HepG2 (cell line): ENCODE measurements around the gene CLTA. TPM values are rescaled to one million over a fixed set of nuclear protein-coding genes. Genes with fewer than 3 reads are reported as not detected.

Experiments
- ATAC-seq: fragments of 200-7000 bp; cut with Tn5 transposase; 3 replicates; pipeline ENCODE4 v1.9.1; 2020; ENCODE audit warnings: mild to moderate bottlenecking, moderate library complexity
- BruUV-seq: library from RNA; stranded (reverse); fragments of 400-500 nt; replicated peaks from 2 replicates; lab custom pipeline; 2021; lab: Mats Ljungman, UMichigan
- CTCF ChIA-PET: fragments of 300-600 bp; formaldehyde crosslinking; extraction: SDS; loops from one replicate; lab custom pipeline; 2021; ENCODE audit warnings: low total read pairs, inconsistent platforms, low intra/inter-chr PET ratio; lab: Yijun Ruan, JAX
- POLR2A ChIA-PET: fragments of 350-600 bp; sonication (Branson Sonifier 250); formaldehyde crosslinking; loops from one replicate; lab custom pipeline; 2020; ENCODE audit warnings: antibody characterized with exemption, inconsistent platforms; lab: Yijun Ruan, JAX
- DNase-seq: peaks from one replicate; pipeline ENCODE4 v3.0.0-alpha.2; 2015; ENCODE audit warnings: low spot score
- FAIRE-seq: peaks from 3 replicates; lab custom pipeline; 2011; peaks lifted over from hg19 to GRCh38; lab: Jason Lieb, UNC
- H2AFZ ChIP-seq: one replicate; pipeline ENCODE4 v1.6.1; 2011; ENCODE audit warnings: low read length, inconsistent platforms
- H3K27ac ChIP-seq: fragments of 300-600 bp; 3 replicates; pipeline ENCODE4 v1.8.0; 2011; ENCODE audit warnings: mixed run types, mild to moderate bottlenecking, mixed read lengths, low read length, inconsistent platforms; ENCODE audit not compliant: insufficient read depth; ENCODE audit errors: extremely low read length
- H3K27me3 ChIP-seq, 2 experiments: fragments of 200-600 bp in 1 of 2; 2 replicates in 1 of 2; 3 replicates in 1 of 2; pipeline versions ENCODE4 v1.6.0 to v1.8.0; 2011; ENCODE audit warnings: low read length in 2 of 2, mild to moderate bottlenecking in 2 of 2, moderate library complexity in 2 of 2, inconsistent platforms in 1 of 2; ENCODE audit not compliant: insufficient read depth in 2 of 2, control insufficient read depth in 1 of 2
- H3K36me3 ChIP-seq, 2 experiments: fragments of 200-600 bp in 1 of 2; replicated peaks in 1 of 2; 2 replicates in 1 of 2; 3 replicates in 1 of 2; pipeline versions ENCODE4 v1.5.1 to v1.8.0; 2011; ENCODE audit warnings: low read length in 2 of 2, inconsistent platforms in 1 of 2; ENCODE audit not compliant: insufficient read depth in 2 of 2, control insufficient read depth in 1 of 2
- H3K4me1 ChIP-seq: 2 replicates; pipeline ENCODE4 v1.5.1; 2012; ENCODE audit warnings: low read length, inconsistent platforms; ENCODE audit not compliant: insufficient read depth
- H3K4me2 ChIP-seq: 2 replicates; pipeline ENCODE4 v1.6.0; 2011; ENCODE audit warnings: low read depth, low read length, inconsistent platforms
- H3K4me3 ChIP-seq, 3 experiments: fragments of 200-600 bp in 1 of 3; sonication (generic), shearing (Covaris generic) in 1 of 3; replicated peaks in 1 of 3; 2 replicates each; pipeline ENCODE4 v1.5.1; 2011 to 2016; ENCODE audit warnings: low read length in 3 of 3, inconsistent platforms in 2 of 3, low read depth in 2 of 3, mild to moderate bottlenecking in 2 of 3, control low read depth in 1 of 3, mixed read lengths in 1 of 3; ENCODE audit not compliant: insufficient read depth in 1 of 3
- H3K79me2 ChIP-seq: one replicate; pipeline ENCODE4 v1.6.1; 2011; ENCODE audit warnings: low read length, inconsistent platforms; ENCODE audit not compliant: insufficient read depth
- H3K9ac ChIP-seq: 2 replicates; pipeline ENCODE4 v1.6.0; 2011; ENCODE audit warnings: mild to moderate bottlenecking, low read depth, low read length, inconsistent platforms; ENCODE audit not compliant: insufficient read depth
- H3K9me3 ChIP-seq: 2 replicates; pipeline ENCODE4 v1.5.1; 2012; ENCODE audit warnings: mild to moderate bottlenecking, low read length
- H4K20me1 ChIP-seq: 2 replicates; pipeline ENCODE4 v1.6.0; 2011; ENCODE audit warnings: inconsistent platforms, mild to moderate bottlenecking, low read length, moderate library complexity; ENCODE audit not compliant: insufficient read depth
- CBX2 ChIP-seq, 2 experiments: fragments of 200-600 bp in 1 of 2; sonication (generic); formaldehyde crosslinking in 1 of 2; IDR thresholded peaks; 2 replicates each; pipeline versions ENCODE4 v1.7.0 to v1.8.1; 2018 to 2022; ENCODE audit warnings: low read depth in 2 of 2, low read length in 1 of 2, mild to moderate bottlenecking in 1 of 2, missing genetic modification reagents in 1 of 2
- HMG20A ChIP-seq: IDR thresholded peaks from 2 replicates; pipeline ENCODE4 v1.6.1; 2016; ENCODE audit warnings: borderline replicate concordance
- MAFF ChIP-seq: IDR thresholded peaks from 2 replicates; pipeline ENCODE4 v1.6.1; 2011; ENCODE audit warnings: low read depth, low read length, improper control_type of control experiment
- MAFK ChIP-seq, 2 experiments: IDR thresholded peaks in 1 of 2; conservative IDR thresholded peaks in 1 of 2; 2 replicates each; pipeline ENCODE4 v1.6.1; 2011; ENCODE audit warnings: improper control_type of control experiment in 2 of 2, low read length in 2 of 2
- ONECUT2 ChIP-seq: sonication (generic); formaldehyde crosslinking; IDR thresholded peaks from 2 replicates; pipeline ENCODE4 v1.4.0; 2020; ENCODE audit warnings: missing genetic modification reagents
- POLR2AphosphoS5 ChIP-seq: IDR thresholded peaks from 2 replicates; pipeline ENCODE4 v1.6.1; 2012; ENCODE audit warnings: low read depth, low read length
- REPIN1 ChIP-seq: sonication (generic); formaldehyde crosslinking; IDR thresholded peaks from 2 replicates; pipeline ENCODE4 v1.8.0; 2022; ENCODE audit warnings: missing genetic modification reagents, low read depth, mild to moderate bottlenecking, borderline replicate concordance
- ZNF570 ChIP-seq: sonication (generic); formaldehyde crosslinking; IDR thresholded peaks from 2 replicates; pipeline ENCODE4 v1.4.0; 2020; ENCODE audit warnings: mild to moderate bottlenecking, missing genetic modification reagents, borderline replicate concordance
- ZNF670 ChIP-seq: sonication (generic); formaldehyde crosslinking; IDR thresholded peaks from 2 replicates; pipeline ENCODE4 v1.8.0; 2022; ENCODE audit warnings: mild to moderate bottlenecking, missing genetic modification reagents, borderline replicate concordance
- ZNF784 ChIP-seq: sonication (generic); formaldehyde crosslinking; IDR thresholded peaks from 2 replicates; pipeline ENCODE4 v1.5.1; 2020; ENCODE audit warnings: missing genetic modification reagents, mild to moderate bottlenecking, borderline replicate concordance
- WGBS: methylation state at CpG from one replicate; pipeline ENCODE4 v1.1.6; 2017; ENCODE audit warnings: low lambda C conversion rate; 5-methylcytosine and 5-hydroxymethylcytosine counted together
- in situ Hi-C: cut with HindIII; loops from 2 replicates; pipeline ENCODE4 v1.10.0; 2017; ENCODE audit warnings: low pct_unique_long_range_greater_than_20kb; ENCODE audit not compliant: extremely low pct_ligation_motif_present
- intact Hi-C: fragments of 100-400 bp; cut with micrococcal nuclease; formaldehyde crosslinking; loops from one replicate; pipeline ENCODE4 v1.10.0; 2022; ENCODE audit not compliant: unreplicated experiment
- polyA plus RNA-seq, 8 experiments: library from polyadenylated mRNA; depleted of rRNA in 3 of 8; stranded (reverse) in 7 of 8; unstranded in 1 of 8; fragments of >200 nt; fragmentation: Illumina TruSeq in 4 of 8; extraction: Trizol in 4 of 8; gene quantifications; 2 replicates each; pipeline versions ENCODE4 v1.2.1 to v1.2.3, GENCODE V29; 2011 to 2016; ENCODE audit warnings: low read depth in 4 of 8, missing spikeins in 1 of 8, mixed read lengths in 1 of 8; ENCODE audit not compliant: insufficient read depth in 1 of 8
- total RNA-seq, 5 experiments: library from RNA; depleted of rRNA; stranded (reverse); fragments of >200 nt; fragmentation: Illumina TruSeq; extraction: Trizol; gene quantifications; 2 replicates each; pipeline ENCODE4 v1.2.3, GENCODE V29; 2016; ENCODE audit warnings: low read depth in 1 of 5
- TF ChIP-seq, protein P1 (sequence below): sonication (generic); formaldehyde crosslinking; IDR thresholded peaks from 2 replicates; pipeline ENCODE4 v1.5.1; 2020; ENCODE audit warnings: missing genetic modification reagents, mild to moderate bottlenecking, borderline replicate concordance

The CLTA gene
- total and polyA plus RNA-seq, 2 of the 13 experiments (the other 11 are each of a cell fraction or from before 2014, with no cell fraction given): 143 to 222 TPM

GRCh38 chr9:36193023-36193422, 2.3 kb downstream of the CLTA start:
- Histone ChIP-seq H3K27me3 (no peaks in the 10 kb centered on the region; a peak in 1 of 5 replicates), H3K4me3 (peak overlapping the region; percentile 8 to 86 (median 15); a peak in 2 of 6 replicates), H4K20me1 (peaks cover 14% of the 10 kb centered on the region), H3K27ac (no peak overlapping the region), H2AFZ (no peak overlapping the region), H3K4me2 (peak overlapping the region; percentile 96), H3K9ac (peak overlapping the region; percentile 19; the same call in 1 of the 2 replicates), H3K9me3 (no peaks in the 10 kb centered on the region), H3K36me3 (peaks cover 1 to 11% of the 10 kb centered on the region in 2 experiments; a peak in 2 of 5 replicates), H3K79me2 (peaks cover 40% of the 10 kb centered on the region), H3K4me1 (peaks cover 36% of the 10 kb centered on the region)
- intact Hi-C loops (no loop called here), in situ Hi-C loops (no loop called here)
- ChIA-PET CTCF (no interaction called here), POLR2A (interaction anchor here (5.3 kb wide), 1 partner anchor 13 kb away, joined by 62 read pairs; no protein-coding TSS in a partner anchor)
- WGBS: 80% methylated on average over 3 of the region's 3 CpGs
- FAIRE-seq (no peak), DNase-seq (no peak), ATAC-seq (no peak)
- no TSS peak for BruUV-seq
- peak; percentile 87 to 94 for TF ChIP-seq MAFK (conservative IDR thresholded peaks at IDR 0.05 in 1 of 2, IDR thresholded peaks at IDR 0.05 in 1 of 2; ENCODE audit: low read length in 2 of 2)
- no peak for TF ChIP-seq ZNF670 (CRISPR knock-in tag)
- TF ChIP-seq MAFF: peak; percentile 91
- no peak for TF ChIP-seq POLR2AphosphoS5
- no peak for TF ChIP-seq ZNF570 (CRISPR knock-in tag)

GRCh38 chr9:36194326-36195000, 3.7 kb downstream of the CLTA start:
- Histone ChIP-seq H2AFZ (no peak overlapping the region), H4K20me1 (peaks cover 14% of the 10 kb centered on the region), H3K9me3 (no peaks in the 10 kb centered on the region), H3K9ac (no peak overlapping the region), H3K27me3 (no peaks in the 10 kb centered on the region; a peak in 1 of 5 replicates), H3K4me3 (no peak overlapping the region), H3K4me2 (no peak overlapping the region; the same call in 1 of the 2 replicates), H3K79me2 (peaks cover 40% of the 10 kb centered on the region), H3K36me3 (peaks cover 4 to 14% of the 10 kb centered on the region in 2 experiments; a peak in 3 of 5 replicates), H3K4me1 (peaks cover 36% of the 10 kb centered on the region), H3K27ac (no peak overlapping the region)
- ChIA-PET POLR2A (interaction anchor here (5.3 kb wide), 1 partner anchor 12 kb away, joined by 62 read pairs; no protein-coding TSS in a partner anchor), CTCF (no interaction called here)
- WGBS: 91% methylated on average over 4 of the region's 4 CpGs
- intact Hi-C loops: no loop called here
- no peak for ATAC-seq
- FAIRE-seq: no peak
- no TSS peak for BruUV-seq
- in situ Hi-C loops: no loop called here
- no peak for DNase-seq
- no peak for TF ChIP-seq REPIN1 (CRISPR knock-in tag)
- TF ChIP-seq HMG20A (CRISPR knock-in tag): no peak
- TF ChIP-seq, protein P1, sequence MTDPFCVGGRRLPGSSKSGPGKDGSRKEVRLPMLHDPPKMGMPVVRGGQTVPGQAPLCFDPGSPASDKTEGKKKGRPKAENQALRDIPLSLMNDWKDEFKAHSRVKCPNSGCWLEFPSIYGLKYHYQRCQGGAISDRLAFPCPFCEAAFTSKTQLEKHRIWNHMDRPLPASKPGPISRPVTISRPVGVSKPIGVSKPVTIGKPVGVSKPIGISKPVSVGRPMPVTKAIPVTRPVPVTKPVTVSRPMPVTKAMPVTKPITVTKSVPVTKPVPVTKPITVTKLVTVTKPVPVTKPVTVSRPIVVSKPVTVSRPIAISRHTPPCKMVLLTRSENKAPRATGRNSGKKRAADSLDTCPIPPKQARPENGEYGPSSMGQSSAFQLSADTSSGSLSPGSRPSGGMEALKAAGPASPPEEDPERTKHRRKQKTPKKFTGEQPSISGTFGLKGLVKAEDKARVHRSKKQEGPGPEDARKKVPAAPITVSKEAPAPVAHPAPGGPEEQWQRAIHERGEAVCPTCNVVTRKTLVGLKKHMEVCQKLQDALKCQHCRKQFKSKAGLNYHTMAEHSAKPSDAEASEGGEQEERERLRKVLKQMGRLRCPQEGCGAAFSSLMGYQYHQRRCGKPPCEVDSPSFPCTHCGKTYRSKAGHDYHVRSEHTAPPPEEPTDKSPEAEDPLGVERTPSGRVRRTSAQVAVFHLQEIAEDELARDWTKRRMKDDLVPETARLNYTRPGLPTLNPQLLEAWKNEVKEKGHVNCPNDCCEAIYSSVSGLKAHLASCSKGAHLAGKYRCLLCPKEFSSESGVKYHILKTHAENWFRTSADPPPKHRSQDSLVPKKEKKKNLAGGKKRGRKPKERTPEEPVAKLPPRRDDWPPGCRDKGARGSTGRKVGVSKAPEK (CRISPR knock-in tag): no peak
- TF ChIP-seq CBX2 (IDR thresholded peaks at IDR 0.05; ENCODE audit: low read depth, low read length): no peak
- TF ChIP-seq CBX2 (CRISPR knock-in tag; IDR thresholded peaks at IDR 0.05; ENCODE audit: low read depth): no peak
- TF ChIP-seq ZNF784 (CRISPR knock-in tag): no peak
- no peak for TF ChIP-seq ONECUT2
